OCI-LY3 (cell line): ENCODE measurements around the gene NCKAP5.

Source experiments
- H2AFZ ChIP-seq: fragments of 200-600, 300-600 bp; shearing (Covaris generic); 2 replicates; pipeline ENCODE4 v1.6.0; 2014; ENCODE audit warnings: antibody characterized with exemption, low read depth, low read length
- H3K27ac ChIP-seq: fragments of 200-600, 300-600 bp; sonication (generic); 2 replicates; pipeline ENCODE4 v1.5.1; 2014; ENCODE audit warnings: mild to moderate bottlenecking, low read length, moderate library complexity, mixed read lengths
- H3K27me3 ChIP-seq: fragments of 200-600, 300-600 bp; sonication (generic); 2 replicates; pipeline ENCODE4 v1.6.1; 2014; ENCODE audit warnings: low read depth, low read length, mixed read lengths
- H3K36me3 ChIP-seq: fragments of 200-600, 300-600 bp; sonication (generic); replicated peaks from 2 replicates; pipeline ENCODE3; 2014; ENCODE audit warnings: low read depth, low read length, mixed read lengths
- H3K4me1 ChIP-seq: fragments of 300-600, 200-600 bp; sonication (generic); 2 replicates; pipeline ENCODE4 v1.6.1; 2014; ENCODE audit warnings: low read length, mixed read lengths
- H3K4me2 ChIP-seq: fragments of 200-600, 300-600 bp; sonication (generic); 2 replicates; pipeline ENCODE4 v1.6.1; 2014; ENCODE audit warnings: low read length, mixed read lengths
- H3K4me3 ChIP-seq: fragments of 300-600, 200-600 bp; sonication (generic); 2 replicates; pipeline ENCODE4 v1.5.1; 2014; ENCODE audit warnings: antibody characterized with exemption, mild to moderate bottlenecking, low read length, moderate library complexity
- H3K79me2 ChIP-seq: fragments of 300-600, 200-600 bp; shearing (Covaris generic); 2 replicates; pipeline ENCODE4 v1.6.1; 2014; ENCODE audit warnings: mild to moderate bottlenecking, low read length, mixed read lengths
- H3K9ac ChIP-seq: fragments of 300-600, 200-600 bp; shearing (Covaris generic); 2 replicates; pipeline ENCODE4 v1.6.0; 2014; ENCODE audit warnings: mild to moderate bottlenecking, low read length, moderate library complexity
- H3K9me3 ChIP-seq: fragments of 200-600, 300-600 bp; shearing (Covaris generic); 2 replicates; pipeline ENCODE4 v1.6.1; 2014; ENCODE audit warnings: low read length, mixed read lengths; ENCODE audit not compliant: insufficient read depth
- H4K20me1 ChIP-seq: fragments of 200-600, 300-600 bp; sonication (generic); 2 replicates; pipeline ENCODE4 v1.6.1; 2016; ENCODE audit warnings: low read length, mixed read lengths; ENCODE audit not compliant: insufficient read depth
- CTCF ChIP-seq: fragments of 200-600, 300-600 bp; sonication (generic); IDR thresholded peaks from 2 replicates; pipeline ENCODE4 v1.5.1; 2014; ENCODE audit warnings: antibody characterized with exemption, low read length, low read depth
- EZH2phosphoT487 ChIP-seq: fragments of 200-600 bp; shearing (Covaris generic); IDR thresholded peaks from 2 replicates; pipeline ENCODE4 v1.6.1; 2018; ENCODE audit warnings: antibody characterized with exemption, mixed run types, low read depth

NCKAP5 gene

GRCh38 chr2:133518700-133519344 is 49.4 kb downstream of the NCKAP5 start:
- Histone ChIP-seq H3K9me3 (no peaks in the 10 kb centered on the region), H3K27ac (no peak overlapping the region), H2AFZ (no peak overlapping the region), H3K4me1 (no peaks in the 10 kb centered on the region), H4K20me1 (no peaks in the 10 kb centered on the region), H3K79me2 (no peaks in the 10 kb centered on the region), H3K36me3 (no peaks in the 10 kb centered on the region), H3K4me3 (no peak overlapping the region), H3K27me3 (no peaks in the 10 kb centered on the region), H3K9ac (no peak overlapping the region), H3K4me2 (no peak overlapping the region)
- TF ChIP-seq CTCF (no peak), EZH2phosphoT487 (no peak)

GRCh38 chr2:133517876-133518275 is 50.4 kb downstream of the NCKAP5 start:
- TF ChIP-seq EZH2phosphoT487 (no peak), CTCF (no peak)
- no peaks in the 10 kb centered on the region for H3K9me3 ChIP-seq
- H3K4me2 ChIP-seq: no peak overlapping the region
- H3K4me1 ChIP-seq: no peaks in the 10 kb centered on the region
- no peak overlapping the region for H3K9ac ChIP-seq
- no peaks in the 10 kb centered on the region for H3K79me2 ChIP-seq
- no peak overlapping the region for H3K4me3 ChIP-seq
- no peaks in the 10 kb centered on the region for H4K20me1 ChIP-seq
- H3K27me3 ChIP-seq: no peaks in the 10 kb centered on the region
- no peak overlapping the region for H2AFZ ChIP-seq
- H3K36me3 ChIP-seq: no peaks in the 10 kb centered on the region
- no peak overlapping the region for H3K27ac ChIP-seq

GRCh38 chr2:133516405-133517026 is 51.7 kb downstream of the NCKAP5 start:
- Histone ChIP-seq H2AFZ (no peak overlapping the region), H3K27ac (no peak overlapping the region), H3K27me3 (no peaks in the 10 kb centered on the region), H3K4me2 (no peak overlapping the region), H4K20me1 (no peaks in the 10 kb centered on the region), H3K36me3 (no peaks in the 10 kb centered on the region), H3K4me3 (no peak overlapping the region), H3K9me3 (no peaks in the 10 kb centered on the region), H3K9ac (no peak overlapping the region), H3K4me1 (no peaks in the 10 kb centered on the region), H3K79me2 (no peaks in the 10 kb centered on the region)
- TF ChIP-seq CTCF (no peak), EZH2phosphoT487 (no peak)

- Histone ChIP-seq H3K36me3 (no peaks in the 10 kb centered on the region), H3K4me2 (no peak overlapping the region), H3K27me3 (no peaks in the 10 kb centered on the region), H3K4me1 (no peaks in the 10 kb centered on the region), H3K27ac (no peak overlapping the region), H3K4me3 (no peak overlapping the region), H4K20me1 (no peaks in the 10 kb centered on the region), H3K79me2 (no peaks in the 10 kb centered on the region), H3K9ac (no peak overlapping the region), H2AFZ (no peak overlapping the region), H3K9me3 (no peaks in the 10 kb centered on the region)
- TF ChIP-seq EZH2phosphoT487 (no peak), CTCF (no peak)
Observed at GRCh38 chr2:133515271-133515670, 53.0 kb downstream of the NCKAP5 start.
